HL-60 (cell line): ENCODE measurements around the gene SLC2A9.

ENCODE experiments used
- GABPA ChIP-seq: IDR thresholded peaks from 2 replicates; pipeline ENCODE4 v1.6.1; 2012; ENCODE audit warnings: low read depth
- POLR2AphosphoS5 ChIP-seq: IDR thresholded peaks from 2 replicates; pipeline ENCODE4 v1.6.1; 2012; ENCODE audit warnings: low read depth
- TF ChIP-seq, protein P1 (sequence below): IDR thresholded peaks from one replicate; pipeline ENCODE4 v1.5.1; 2011; ENCODE audit warnings: low read length, control low read depth, inconsistent platforms; ENCODE audit not compliant: insufficient read depth

GRCh38 chr4:10031668-10032590, 10.6 kb upstream of the SLC2A9 start:
- TF ChIP-seq, protein P1, sequence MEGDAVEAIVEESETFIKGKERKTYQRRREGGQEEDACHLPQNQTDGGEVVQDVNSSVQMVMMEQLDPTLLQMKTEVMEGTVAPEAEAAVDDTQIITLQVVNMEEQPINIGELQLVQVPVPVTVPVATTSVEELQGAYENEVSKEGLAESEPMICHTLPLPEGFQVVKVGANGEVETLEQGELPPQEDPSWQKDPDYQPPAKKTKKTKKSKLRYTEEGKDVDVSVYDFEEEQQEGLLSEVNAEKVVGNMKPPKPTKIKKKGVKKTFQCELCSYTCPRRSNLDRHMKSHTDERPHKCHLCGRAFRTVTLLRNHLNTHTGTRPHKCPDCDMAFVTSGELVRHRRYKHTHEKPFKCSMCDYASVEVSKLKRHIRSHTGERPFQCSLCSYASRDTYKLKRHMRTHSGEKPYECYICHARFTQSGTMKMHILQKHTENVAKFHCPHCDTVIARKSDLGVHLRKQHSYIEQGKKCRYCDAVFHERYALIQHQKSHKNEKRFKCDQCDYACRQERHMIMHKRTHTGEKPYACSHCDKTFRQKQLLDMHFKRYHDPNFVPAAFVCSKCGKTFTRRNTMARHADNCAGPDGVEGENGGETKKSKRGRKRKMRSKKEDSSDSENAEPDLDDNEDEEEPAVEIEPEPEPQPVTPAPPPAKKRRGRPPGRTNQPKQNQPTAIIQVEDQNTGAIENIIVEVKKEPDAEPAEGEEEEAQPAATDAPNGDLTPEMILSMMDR = no peak
- TF ChIP-seq POLR2AphosphoS5 (no peak), GABPA (no peak)
